ENCODE results near the gene KRT71.

Gene KRT71

GRCh38 chr12:52534482-52534881 is 18.5 kb downstream of the KRT71 start:
- no peak for DNase-seq

- no peak for DNase-seq
Observed at GRCh38 chr12:52533686-52534470, 19.1 kb downstream of the KRT71 start.

- no peak for DNase-seq
Observed at GRCh38 chr12:52532636-52533035, 20.3 kb downstream of the KRT71 start.

GRCh38 chr12:52531566-52532300 is 21.2 kb downstream of the KRT71 start:
- no peak for DNase-seq

- DNase-seq = no peak
Observed at GRCh38 chr12:52530905-52531304, 22.0 kb downstream of the KRT71 start.

GRCh38 chr12:52530366-52530765 is 22.6 kb downstream of the KRT71 start:
- DNase-seq = no peak

GRCh38 chr12:52529846-52530245 is 23.1 kb downstream of the KRT71 start:
- DNase-seq = no peak

GRCh38 chr12:52529417-52529816 is 23.5 kb downstream of the KRT71 start:
- no peak for DNase-seq

- DNase-seq = peak; percentile 23
Observed at GRCh38 chr12:52528641-52529143, 24.3 kb downstream of the KRT71 start.

GRCh38 chr12:52527121-52527800 is 25.7 kb downstream of the KRT71 start:
- DNase-seq = peak; percentile 46

- DNase-seq = no peak
Observed at GRCh38 chr12:52526511-52526951, 26.4 kb downstream of the KRT71 start.

- peak; percentile 15 for DNase-seq
Observed at GRCh38 chr12:52525661-52526499, 27.1 kb downstream of the KRT71 start.

- DNase-seq = peak; percentile 15
Observed at GRCh38 chr12:52524898-52525591, 27.9 kb downstream of the KRT71 start.

GRCh38 chr12:52524241-52524897 is 28.6 kb downstream of the KRT71 start:
- DNase-seq = peak; percentile 20

- DNase-seq = no peak
Observed at GRCh38 chr12:52523824-52524223, 29.1 kb downstream of the KRT71 start.

GRCh38 chr12:52522346-52523011 is 30.5 kb downstream of the KRT71 start:
- peak; percentile 36 for DNase-seq

- no peak for DNase-seq
Observed at GRCh38 chr12:52521568-52522266, 31.2 kb downstream of the KRT71 start.

- no peak for DNase-seq
Observed at GRCh38 chr12:52521175-52521567, 31.8 kb downstream of the KRT71 start.

GRCh38 chr12:52519826-52520662 is 32.9 kb downstream of the KRT71 start, which contains the start of gene KRT5:
Gene KRT5 (minus strand): TSS chr12:52520394. CDS start chr12:52520296, 98 bp downstream.
- DNase-seq = peak; percentile 28

Measured in activated CD8-positive, alpha-beta memory T cell treated with anti-CD3 and anti-CD28 coated beads, Interleukin-2, amount 50 U/mL, for 48 hours (primary cell).